SK-N-SH (cell line): Measurements from ENCODE around the gene JAZF1.

Experiments used
- CTCF ChIP-seq: fragments of 200-600 bp; sonication (generic); IDR thresholded peaks from 2 replicates; pipeline ENCODE4 v1.6.1; 2017; ENCODE audit warnings: antibody characterized with exemption, mild to moderate bottlenecking, moderate library complexity
- EP300 ChIP-seq, 2 experiments: IDR thresholded peaks; 2 replicates each; pipeline versions ENCODE4 v1.4.0 to v1.6.1; 2012; ENCODE audit warnings: borderline replicate concordance in 1 of 2, low read depth in 1 of 2, low read length in 1 of 2
- MAX ChIP-seq: IDR thresholded peaks from 2 replicates; pipeline ENCODE4 v1.4.0; 2012; ENCODE audit warnings: low read depth
- POLR2AphosphoS5 ChIP-seq: IDR thresholded peaks from 2 replicates; pipeline ENCODE4 v1.6.1; 2012; ENCODE audit warnings: low read depth, low read length
- RAD21 ChIP-seq: IDR thresholded peaks from 2 replicates; pipeline ENCODE4 v1.6.1; 2012; ENCODE audit warnings: mild to moderate bottlenecking, low read length
- REST ChIP-seq: IDR thresholded peaks from 2 replicates; pipeline ENCODE4 v1.6.1; 2012; ENCODE audit warnings: mild to moderate bottlenecking, low read depth, low read length, moderate library complexity
- RFX5 ChIP-seq: IDR thresholded peaks from 2 replicates; pipeline ENCODE4 v1.6.1; 2012; ENCODE audit warnings: mild to moderate bottlenecking, improper control_type of control experiment, low read length
- RXRA ChIP-seq: IDR thresholded peaks from 2 replicates; pipeline ENCODE4 v1.4.0; 2012; ENCODE audit warnings: low read depth, mild to moderate bottlenecking, borderline replicate concordance
- TAF1 ChIP-seq: IDR thresholded peaks from 2 replicates; pipeline ENCODE4 v1.6.1; 2012; ENCODE audit warnings: low read depth, mild to moderate bottlenecking, low read length, moderate library complexity, borderline replicate concordance
- USF2 ChIP-seq: fragments of 150-350 bp; IDR thresholded peaks from 2 replicates; pipeline ENCODE4 v1.6.1; 2017; ENCODE audit warnings: antibody characterized with exemption, low read length, low read depth, borderline replicate concordance
- YY1 ChIP-seq: IDR thresholded peaks from 2 replicates; pipeline ENCODE4 v1.4.0; 2012; ENCODE audit warnings: low read depth, mild to moderate bottlenecking
- ZBTB33 ChIP-seq: IDR thresholded peaks from 2 replicates; pipeline ENCODE4 v1.4.0; 2012; ENCODE audit warnings: low read depth, borderline replicate concordance

- TF ChIP-seq USF2 (no peak), YY1 (no peak), CTCF (no peak), RFX5 (no peak), ZBTB33 (no peak), TAF1 (no peak), EP300 (IDR thresholded peaks at IDR 0.05; ENCODE audit: borderline replicate concordance in 1 of 2, low read depth in 1 of 2, low read length in 1 of 2) (no peak), POLR2AphosphoS5 (no peak), RAD21 (no peak), MAX (no peak), REST (no peak), RXRA (no peak)
These were observed 6.4 kb upstream of the JAZF1 start for GRCh38 chr7:28187012-28187411.
